Measurements from ENCODE around the gene SYNRG.

DNA sequence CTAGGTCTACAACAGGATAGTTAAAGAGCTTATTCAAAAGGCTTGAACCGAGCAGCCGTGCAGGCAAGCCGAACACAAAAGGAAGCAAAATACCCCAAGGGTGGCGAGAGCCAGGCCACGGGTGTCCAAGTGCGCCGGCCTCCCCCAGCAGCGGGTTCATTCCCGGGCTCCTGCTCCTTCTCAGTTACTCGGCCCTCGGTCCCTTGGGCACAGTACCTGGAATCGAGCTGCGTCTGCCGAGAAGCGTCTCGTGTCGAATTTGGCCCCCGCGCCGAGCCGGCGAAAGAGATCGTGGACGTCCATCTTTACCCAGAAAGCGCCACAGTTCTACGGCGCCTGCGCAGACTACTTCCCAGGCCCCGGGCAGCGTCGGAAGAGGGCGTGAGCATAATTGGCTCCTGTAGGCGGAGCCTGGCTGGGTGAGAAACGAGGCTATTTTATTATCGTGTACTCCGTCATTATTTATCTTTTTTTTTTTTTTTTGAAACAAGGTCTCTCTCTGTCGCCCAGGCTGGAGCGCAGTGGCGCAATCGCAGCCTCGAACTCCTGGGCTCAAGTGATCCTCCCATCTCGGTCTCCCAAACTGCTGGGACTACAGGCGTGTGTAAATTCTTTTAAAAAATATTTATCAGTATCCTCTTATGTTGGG, 34.0 kb upstream of the SYNRG start, which contains the start of gene DDX52:
- TF ChIP-seq POLR2AphosphoS5 (IDR thresholded peaks at IDR 0.05; ENCODE audit: low read depth, low read length), result peak; percentile 80
- TF ChIP-seq POLR2A (IDR thresholded peaks at IDR 0.05; ENCODE audit: low read depth, low read length), result peak; percentile 79
- TF ChIP-seq TAF1 (IDR thresholded peaks at IDR 0.05; ENCODE audit: borderline replicate concordance, low read depth, low read length), result 0 out of 2 replicates have a peak, but pooled peaks have one; percentile 45
